ENCODE data around the gene AANAT. TPM values are rescaled to one million over a fixed set of nuclear protein-coding genes. Genes with fewer than 3 reads are reported as not detected.

The AANAT gene
- polyA plus RNA-seq, 2 of the 4 experiments (the other 2 are of a cell fraction), result 0.08 TPM; not detected in 1

DNA sequence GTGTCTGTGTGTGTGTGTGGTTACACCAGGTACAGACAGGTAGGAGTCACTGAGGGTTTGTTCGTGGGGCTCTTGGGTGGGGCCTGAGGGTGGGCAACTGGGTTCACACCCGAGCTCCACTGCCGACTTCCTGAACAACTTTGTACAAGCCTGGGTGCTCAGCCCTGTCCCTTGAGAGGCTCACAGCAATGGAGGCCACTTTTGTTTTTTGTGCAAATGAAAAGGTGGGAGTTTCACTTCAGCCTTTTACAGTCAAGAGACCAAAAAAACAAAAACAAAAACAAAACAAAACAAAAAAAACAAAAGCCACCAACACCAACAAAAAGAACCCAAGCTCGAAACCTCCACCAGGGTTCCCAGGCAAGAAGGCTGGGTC is 31.5 kb downstream of the AANAT start:
- WGBS (ENCODE audit: missing lambda C conversion rate), result 71% methylated on average over 4 of the region's 4 CpGs
- no peak for ATAC-seq
- H3K9me3 ChIP-seq, result no peaks in the 10 kb centered on the region
- CTCF ChIA-PET, result interaction anchor here (0.7 to 64.5 kb wide), 13 partner anchors 7 to 113 kb away, joined by 3 to 1994 read pairs (median 9); partner anchors contain the start of genes AANAT and UBE2O
- peaks cover 41% of the 10 kb centered on the region for H3K4me1 ChIP-seq
- 0 out of 3 replicates have a peak overlapping the region, but pooled peaks have one; percentile 4 for H3K4me3 ChIP-seq
- DNase-seq (ENCODE audit: low read depth in 1 of 2, low spot score in 1 of 2), result no peak
- H3K27ac ChIP-seq, result peak overlapping the region; percentile 83 to 96
- TF ChIP-seq NFE2L2 (conservative IDR thresholded peaks at IDR 0.05; ENCODE audit: low read length), result no peak
- no peak for TF ChIP-seq CEBPB (IDR thresholded peaks at IDR 0.05)
- TF ChIP-seq FOSL2 (IDR thresholded peaks at IDR 0.05), result no peak
- TF ChIP-seq FOSL2 (CRISPR knock-in tag; IDR thresholded peaks at IDR 0.05), result no peak
- TF ChIP-seq FOSB (CRISPR knock-in tag; IDR thresholded peaks at IDR 0.05), result no peak
- TF ChIP-seq CHD2 (IDR thresholded peaks at IDR 0.05; ENCODE audit: low read length, partially characterized antibody), result no peak
- TF ChIP-seq ZFP36 (IDR thresholded peaks at IDR 0.05; ENCODE audit: borderline replicate concordance, partially characterized antibody), result no peak
- TF ChIP-seq, protein P1, sequence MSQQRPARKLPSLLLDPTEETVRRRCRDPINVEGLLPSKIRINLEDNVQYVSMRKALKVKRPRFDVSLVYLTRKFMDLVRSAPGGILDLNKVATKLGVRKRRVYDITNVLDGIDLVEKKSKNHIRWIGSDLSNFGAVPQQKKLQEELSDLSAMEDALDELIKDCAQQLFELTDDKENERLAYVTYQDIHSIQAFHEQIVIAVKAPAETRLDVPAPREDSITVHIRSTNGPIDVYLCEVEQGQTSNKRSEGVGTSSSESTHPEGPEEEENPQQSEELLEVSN (IDR thresholded peaks at IDR 0.05; ENCODE audit: borderline replicate concordance, low read depth), result no peak
- TF ChIP-seq, protein P2, sequence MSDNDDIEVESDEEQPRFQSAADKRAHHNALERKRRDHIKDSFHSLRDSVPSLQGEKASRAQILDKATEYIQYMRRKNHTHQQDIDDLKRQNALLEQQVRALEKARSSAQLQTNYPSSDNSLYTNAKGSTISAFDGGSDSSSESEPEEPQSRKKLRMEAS (IDR thresholded peaks at IDR 0.05), result no peak
- TF ChIP-seq GATA3 (IDR thresholded peaks at IDR 0.05; ENCODE audit: borderline replicate concordance), result no peak
- TF ChIP-seq, protein P3, sequence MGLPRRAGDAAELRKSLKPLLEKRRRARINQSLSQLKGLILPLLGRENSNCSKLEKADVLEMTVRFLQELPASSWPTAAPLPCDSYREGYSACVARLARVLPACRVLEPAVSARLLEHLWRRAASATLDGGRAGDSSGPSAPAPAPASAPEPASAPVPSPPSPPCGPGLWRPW (IDR thresholded peaks at IDR 0.05), result no peak
- TF ChIP-seq JUNB (IDR thresholded peaks at IDR 0.05), result no peak
- no peak for TF ChIP-seq HOXA7 (CRISPR knock-in tag; IDR thresholded peaks at IDR 0.05)
- TF ChIP-seq, protein P4, sequence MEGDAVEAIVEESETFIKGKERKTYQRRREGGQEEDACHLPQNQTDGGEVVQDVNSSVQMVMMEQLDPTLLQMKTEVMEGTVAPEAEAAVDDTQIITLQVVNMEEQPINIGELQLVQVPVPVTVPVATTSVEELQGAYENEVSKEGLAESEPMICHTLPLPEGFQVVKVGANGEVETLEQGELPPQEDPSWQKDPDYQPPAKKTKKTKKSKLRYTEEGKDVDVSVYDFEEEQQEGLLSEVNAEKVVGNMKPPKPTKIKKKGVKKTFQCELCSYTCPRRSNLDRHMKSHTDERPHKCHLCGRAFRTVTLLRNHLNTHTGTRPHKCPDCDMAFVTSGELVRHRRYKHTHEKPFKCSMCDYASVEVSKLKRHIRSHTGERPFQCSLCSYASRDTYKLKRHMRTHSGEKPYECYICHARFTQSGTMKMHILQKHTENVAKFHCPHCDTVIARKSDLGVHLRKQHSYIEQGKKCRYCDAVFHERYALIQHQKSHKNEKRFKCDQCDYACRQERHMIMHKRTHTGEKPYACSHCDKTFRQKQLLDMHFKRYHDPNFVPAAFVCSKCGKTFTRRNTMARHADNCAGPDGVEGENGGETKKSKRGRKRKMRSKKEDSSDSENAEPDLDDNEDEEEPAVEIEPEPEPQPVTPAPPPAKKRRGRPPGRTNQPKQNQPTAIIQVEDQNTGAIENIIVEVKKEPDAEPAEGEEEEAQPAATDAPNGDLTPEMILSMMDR (IDR thresholded peaks at IDR 0.05), result no peak
- no peak for TF ChIP-seq PHF8 (IDR thresholded peaks at IDR 0.05; ENCODE audit: borderline replicate concordance, low read depth)
- no peak for TF ChIP-seq TFCP2L1 (CRISPR knock-in tag; IDR thresholded peaks at IDR 0.05)
- no peak for FAIRE-seq
- H3K4me2 ChIP-seq, result peak overlapping the region; percentile 91
- POLR2A ChIA-PET, result interaction anchor here (1.5 to 2.1 kb wide), 3 partner anchors 9 to 14 kb away, joined by 5 to 6 read pairs (median 6); no protein-coding TSS in a partner anchor

DNA sequence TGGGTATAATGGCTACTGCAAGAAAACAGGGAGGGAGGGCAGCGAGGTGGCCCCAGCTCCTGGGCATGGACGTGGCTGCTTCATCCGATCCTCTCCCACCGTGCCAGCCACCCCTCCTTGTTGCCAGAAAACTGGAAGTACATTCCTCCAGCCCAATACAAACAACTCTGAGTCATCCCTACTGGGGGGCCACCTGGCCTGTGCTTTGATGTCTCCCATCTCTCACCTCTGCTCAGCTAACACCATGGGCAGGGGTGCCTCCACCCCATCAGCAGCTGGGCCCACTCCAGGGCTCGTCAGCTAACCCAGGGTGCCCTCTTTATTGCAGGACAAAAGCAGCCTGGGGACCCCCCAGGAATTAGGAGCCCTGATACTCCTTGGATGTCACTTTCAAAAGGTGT is 31.9 kb downstream of the AANAT start:
- WGBS (ENCODE audit: missing lambda C conversion rate), result 36% methylated on average over 5 of the region's 5 CpGs
- TF ChIP-seq HEYL (CRISPR knock-in tag; IDR thresholded peaks at IDR 0.05) (no peak), RCOR1 (IDR thresholded peaks at IDR 0.05; ENCODE audit: low read depth, low read length) (no peak), EHF (CRISPR knock-in tag; IDR thresholded peaks at IDR 0.05) (no peak), ZC3H11A (IDR thresholded peaks at IDR 0.05) (no peak), MAZ (IDR thresholded peaks at IDR 0.05; ENCODE audit: borderline replicate concordance, low read depth, low read length) (no peak), FOXS1 (CRISPR knock-in tag; IDR thresholded peaks at IDR 0.05) (no peak), HOXB5 (CRISPR knock-in tag; IDR thresholded peaks at IDR 0.05) (no peak), SMC3 (IDR thresholded peaks at IDR 0.05) (no peak), POLR2A (IDR thresholded peaks at IDR 0.05; ENCODE audit: low read length) (no peak), CEBPB (IDR thresholded peaks at IDR 0.05) (no peak), ZNF302 (CRISPR knock-in tag; IDR thresholded peaks at IDR 0.05) (no peak), CBX8 (IDR thresholded peaks at IDR 0.05) (no peak), NFE2L2 (conservative IDR thresholded peaks at IDR 0.05; ENCODE audit: low read length) (no peak)
- TF ChIP-seq, protein P1 (IDR thresholded peaks at IDR 0.05; ENCODE audit: borderline replicate concordance, low read depth), result no peak
- TF ChIP-seq, protein P5, sequence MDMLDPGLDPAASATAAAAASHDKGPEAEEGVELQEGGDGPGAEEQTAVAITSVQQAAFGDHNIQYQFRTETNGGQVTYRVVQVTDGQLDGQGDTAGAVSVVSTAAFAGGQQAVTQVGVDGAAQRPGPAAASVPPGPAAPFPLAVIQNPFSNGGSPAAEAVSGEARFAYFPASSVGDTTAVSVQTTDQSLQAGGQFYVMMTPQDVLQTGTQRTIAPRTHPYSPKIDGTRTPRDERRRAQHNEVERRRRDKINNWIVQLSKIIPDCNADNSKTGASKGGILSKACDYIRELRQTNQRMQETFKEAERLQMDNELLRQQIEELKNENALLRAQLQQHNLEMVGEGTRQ (IDR thresholded peaks at IDR 0.05), result no peak
- TF ChIP-seq, protein P6, sequence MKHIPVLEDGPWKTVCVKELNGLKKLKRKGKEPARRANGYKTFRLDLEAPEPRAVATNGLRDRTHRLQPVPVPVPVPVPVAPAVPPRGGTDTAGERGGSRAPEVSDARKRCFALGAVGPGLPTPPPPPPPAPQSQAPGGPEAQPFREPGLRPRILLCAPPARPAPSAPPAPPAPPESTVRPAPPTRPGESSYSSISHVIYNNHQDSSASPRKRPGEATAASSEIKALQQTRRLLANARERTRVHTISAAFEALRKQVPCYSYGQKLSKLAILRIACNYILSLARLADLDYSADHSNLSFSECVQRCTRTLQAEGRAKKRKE (CRISPR knock-in tag; IDR thresholded peaks at IDR 0.05; ENCODE audit: low read depth), result no peak
- TF ChIP-seq, protein P3 (IDR thresholded peaks at IDR 0.05), result no peak
- H3K9me3 ChIP-seq, result no peaks in the 10 kb centered on the region
- ChIA-PET POLR2A (interaction anchor here (0.7 to 2.1 kb wide), 4 partner anchors 9 to 214 kb away, joined by 3 to 6 read pairs (median 6); no protein-coding TSS in a partner anchor), CTCF (interaction anchor here (0.7 to 64.5 kb wide), 12 partner anchors 7 to 107 kb away, joined by 3 to 1994 read pairs (median 14); partner anchors contain the start of genes AANAT and UBE2O)
- ATAC-seq (no peak), FAIRE-seq (no peak), DNase-seq (ENCODE audit: low read depth in 1 of 2, low spot score in 1 of 2) (peak in 1 of 2 experiments; percentile 53)
- peak overlapping the region; percentile 81; the same call in 2 of the 3 replicates for H3K4me3 ChIP-seq
- H3K4me2 ChIP-seq, result peak overlapping the region; percentile 91
- H3K4me1 ChIP-seq, result peaks cover 41% of the 10 kb centered on the region
- peak overlapping the region; percentile 83 to 96 for H3K27ac ChIP-seq
